Omental fat pad (tissue), 4 donors: ENCODE measurements around the gene DRC7. TPM values are rescaled to one million over a fixed set of nuclear protein-coding genes. Genes with fewer than 3 reads are reported as not detected.

Experiments
- ATAC-seq: fragments of 150-250 bp; one replicate; pipeline ENCODE4 v1.9.1; 2016; ENCODE audit warnings: mild to moderate bottlenecking, moderate library complexity; ENCODE audit not compliant: low FRiP score
- DNase-seq: peaks from one replicate; pipeline ENCODE4 v3.0.0-alpha.2; 2019; ENCODE audit warnings: low spot score
- CTCF ChIP-seq, 3 donors: fragments of 450-650 bp; IDR thresholded peaks; one replicate each; pipeline ENCODE4 v1.5.1; 2016 to 2017; ENCODE audit warnings: antibody characterized with exemption in 3 of 3, mild to moderate bottlenecking in 3 of 3, moderate library complexity in 2 of 3
- total RNA-seq, 4 donors: library from RNA; depleted of rRNA; stranded (reverse); fragments of >200 nt; gene quantifications; one replicate each; pipeline ENCODE4 v1.1.0, GENCODE V29; 2016

DRC7 gene
- total RNA-seq, 4 donors from 2014 or later, result 0.65 TPM; not detected in 3

- DNase-seq (no peak), ATAC-seq (peak; percentile 12)
These were observed 42.1 kb downstream of the DRC7 start for GRCh38 chr16:57736419-57737351.

DNA sequence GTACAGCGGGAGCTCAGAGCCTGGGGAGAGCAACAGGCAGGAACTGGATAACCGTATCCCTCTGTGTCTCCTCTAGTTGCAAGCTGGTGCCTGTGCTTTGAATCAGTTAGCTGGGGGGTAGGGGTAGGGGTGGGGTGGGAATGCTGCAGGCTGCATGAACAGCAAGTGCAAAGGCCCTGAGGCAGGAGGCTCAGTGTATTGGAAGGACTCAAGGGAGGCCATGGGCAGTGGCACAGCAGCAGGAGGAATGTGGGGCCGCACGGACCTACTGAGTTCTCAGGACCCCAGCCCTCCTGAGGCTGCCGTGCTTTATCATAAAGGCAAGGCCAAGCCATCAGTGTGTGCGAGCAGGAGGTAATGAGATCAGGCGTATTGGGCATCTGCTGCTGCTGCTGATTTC is 44.2 kb downstream of the DRC7 start:
- ATAC-seq, result no peak

More at GRCh38 chr16:57736419-57737351, 42.1 kb downstream of the DRC7 start:
- TF ChIP-seq CTCF (IDR thresholded peaks at IDR 0.05), result peak in 1 of 3 donors; percentile 8

GRCh38 chr16:57739756-57740422 is 45.3 kb downstream of the DRC7 start:
- no peak for ATAC-seq

More for the DNA sequence above, 44.2 kb downstream of the DRC7 start:
- no peak for TF ChIP-seq CTCF (IDR thresholded peaks at IDR 0.05)
- DNase-seq, result no peak

DNA sequence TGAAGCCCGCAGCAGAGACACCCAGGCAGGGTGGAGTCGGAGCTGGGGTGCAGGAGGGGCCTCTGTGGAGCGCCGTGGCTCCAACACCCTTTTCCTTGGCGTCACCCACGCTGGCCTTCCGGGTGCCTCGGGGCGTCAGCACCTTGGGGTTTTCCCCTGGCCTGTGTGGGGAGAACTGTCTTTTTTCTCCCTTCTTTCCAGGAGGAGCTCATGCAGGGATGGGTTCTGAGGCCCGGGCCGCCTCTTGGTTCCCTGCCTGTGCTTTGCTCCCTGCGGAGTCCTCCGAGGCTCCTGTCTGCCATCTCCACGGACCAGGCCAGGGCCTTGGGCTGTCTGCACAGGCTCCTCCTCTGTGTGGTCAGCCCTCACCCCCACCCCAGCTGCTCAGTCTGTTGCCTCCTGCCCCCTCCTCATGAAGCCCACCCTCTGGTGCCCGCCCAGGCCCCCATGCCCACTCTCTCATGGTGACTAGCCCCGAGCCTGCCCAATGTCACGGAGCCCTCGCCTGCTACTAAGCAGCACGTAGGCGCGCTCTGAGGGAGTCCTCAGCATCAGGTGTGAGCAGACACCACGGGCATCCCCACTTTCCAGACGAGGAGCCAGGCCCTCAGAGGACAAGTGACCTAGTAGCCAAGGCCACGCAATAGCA is 45.9 kb downstream of the DRC7 start:
- no peak for DNase-seq
- no peak for ATAC-seq
- no peak for TF ChIP-seq CTCF (IDR thresholded peaks at IDR 0.05)

More at GRCh38 chr16:57739756-57740422, 45.3 kb downstream of the DRC7 start:
- no peak for TF ChIP-seq CTCF (IDR thresholded peaks at IDR 0.05)
- no peak for DNase-seq

- TF ChIP-seq CTCF (IDR thresholded peaks at IDR 0.05), result no peak
- ATAC-seq (no peak), DNase-seq (no peak)
These were observed 47.1 kb downstream of the DRC7 start for GRCh38 chr16:57741660-57742191.

- ATAC-seq (no peak), DNase-seq (no peak)
- no peak for TF ChIP-seq CTCF (IDR thresholded peaks at IDR 0.05)
These were observed 47.9 kb downstream of the DRC7 start for GRCh38 chr16:57742543-57742942.
